ENCODE measurements around the gene KLHL28.
A peak's percentile ranks its signal among the peaks of the same experiment; 100 is the strongest.

Gene KLHL28

GRCh38 chr14:44960146-44960545, 1.6 kb downstream of the KLHL28 start:
- no peak for DNase-seq

GRCh38 chr14:44959538-44959937, 2.2 kb downstream of the KLHL28 start:
- no peak for DNase-seq

- DNase-seq, result no peak
These were observed 4.9 kb downstream of the KLHL28 start for GRCh38 chr14:44956866-44957265.

- DNase-seq, result no peak
These were observed 6.2 kb downstream of the KLHL28 start for GRCh38 chr14:44955528-44955927.

- DNase-seq, result no peak
These were observed 7.0 kb downstream of the KLHL28 start for GRCh38 chr14:44954750-44955149.

GRCh38 chr14:44952391-44953110, 9.2 kb downstream of the KLHL28 start:
- no peak for DNase-seq

GRCh38 chr14:44951051-44951450, 10.7 kb downstream of the KLHL28 start:
- no peak for DNase-seq

GRCh38 chr14:44945264-44945663, 16.5 kb downstream of the KLHL28 start:
- no peak for DNase-seq

- DNase-seq, result no peak
These were observed 17.6 kb downstream of the KLHL28 start for GRCh38 chr14:44944107-44944506.

GRCh38 chr14:44942436-44942835, 19.3 kb downstream of the KLHL28 start:
- DNase-seq, result no peak

GRCh38 chr14:44941591-44941990, 20.2 kb downstream of the KLHL28 start:
- DNase-seq, result no peak

GRCh38 chr14:44940944-44941343, 20.8 kb downstream of the KLHL28 start:
- no peak for DNase-seq

- DNase-seq, result no peak
These were observed 21.5 kb downstream of the KLHL28 start for GRCh38 chr14:44940211-44940610.

GRCh38 chr14:44937547-44937946, 24.2 kb downstream of the KLHL28 start:
- no peak for DNase-seq

GRCh38 chr14:44935155-44935554, 26.6 kb downstream of the KLHL28 start:
- no peak for DNase-seq

- DNase-seq, result no peak
These were observed 33.0 kb downstream of the KLHL28 start for GRCh38 chr14:44928793-44929192.

- no peak for DNase-seq
These were observed 46.9 kb downstream of the KLHL28 start for GRCh38 chr14:44914849-44915248.

- no peak for DNase-seq
These were observed 49.5 kb downstream of the KLHL28 start for GRCh38 chr14:44912041-44912869.

GRCh38 chr14:44910821-44911220, 50.9 kb downstream of the KLHL28 start:
- no peak for DNase-seq

GRCh38 chr14:44901696-44902095, 60.1 kb downstream of the KLHL28 start:
- DNase-seq, result no peak

GRCh38 chr14:44898551-44898950, 63.2 kb downstream of the KLHL28 start:
- no peak for DNase-seq

- peak; percentile 77 for DNase-seq
These were observed 63.9 kb downstream of the KLHL28 start for GRCh38 chr14:44897845-44898151.

GRCh38 chr14:44897041-44897844, 64.5 kb downstream of the KLHL28 start:
- DNase-seq, result peak; percentile 97

Measured in NCI-H1092 (cell line).